GM18526 (cell line): Measurements from ENCODE around the gene UNC5B.

ENCODE experiments used
- POLR2A ChIP-seq: IDR thresholded peaks from 3 replicates; pipeline ENCODE4 v1.6.1; 2011; ENCODE audit not compliant: insufficient read length; ENCODE audit errors: extremely low read depth

The UNC5B gene

DNA sequence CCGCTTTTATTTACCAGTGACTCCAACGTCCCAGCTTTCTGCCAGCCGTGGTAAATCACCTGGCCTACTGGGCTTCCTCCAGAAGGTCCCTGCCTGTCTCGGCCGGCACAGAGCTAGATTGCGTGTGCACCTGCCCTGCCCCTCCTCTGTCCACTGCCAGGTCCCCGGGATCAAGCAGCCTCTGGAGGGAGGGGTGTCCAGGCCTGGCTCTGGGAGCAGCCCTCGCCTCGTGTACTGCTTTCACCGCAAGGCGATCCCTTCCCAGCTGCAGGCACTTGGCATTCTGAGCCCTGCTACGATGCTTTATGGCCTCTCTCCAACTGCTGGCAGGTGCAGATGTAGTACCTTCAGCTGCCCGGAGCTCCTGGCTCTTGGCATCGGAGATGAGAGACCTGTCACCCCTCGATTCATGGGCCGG is 114.1 kb downstream of the UNC5B start:
- no peak for TF ChIP-seq POLR2A

DNA sequence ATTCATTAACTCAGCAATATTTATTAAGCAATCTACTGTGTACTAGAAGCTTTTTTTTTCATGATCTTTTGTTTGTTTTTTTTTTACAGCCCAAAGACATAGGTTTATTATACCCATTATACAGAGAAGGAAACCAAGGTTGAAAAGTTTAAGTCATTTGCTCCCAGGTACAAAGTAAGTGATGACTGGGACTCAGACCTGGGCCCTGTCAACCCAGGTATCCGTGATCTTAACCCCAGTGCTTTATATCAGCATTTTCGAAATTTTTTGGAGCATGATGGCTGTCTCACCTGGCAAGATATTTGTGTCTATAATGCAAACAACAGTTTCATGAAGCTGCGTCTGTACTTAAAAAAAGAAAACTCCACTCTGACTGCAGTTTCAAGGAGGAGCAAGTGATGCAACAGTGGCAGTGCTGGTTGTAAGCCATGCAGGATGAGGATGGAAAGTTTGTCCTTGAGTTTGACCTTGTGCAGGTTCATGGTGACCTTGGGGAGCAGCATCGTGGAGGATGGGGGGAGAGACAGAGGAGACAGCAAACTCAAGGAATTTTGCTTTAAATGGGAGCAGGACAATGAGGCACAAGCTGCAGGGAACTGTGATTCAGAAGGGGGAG is 118.5 kb downstream of the UNC5B start:
- no peak for TF ChIP-seq POLR2A

DNA sequence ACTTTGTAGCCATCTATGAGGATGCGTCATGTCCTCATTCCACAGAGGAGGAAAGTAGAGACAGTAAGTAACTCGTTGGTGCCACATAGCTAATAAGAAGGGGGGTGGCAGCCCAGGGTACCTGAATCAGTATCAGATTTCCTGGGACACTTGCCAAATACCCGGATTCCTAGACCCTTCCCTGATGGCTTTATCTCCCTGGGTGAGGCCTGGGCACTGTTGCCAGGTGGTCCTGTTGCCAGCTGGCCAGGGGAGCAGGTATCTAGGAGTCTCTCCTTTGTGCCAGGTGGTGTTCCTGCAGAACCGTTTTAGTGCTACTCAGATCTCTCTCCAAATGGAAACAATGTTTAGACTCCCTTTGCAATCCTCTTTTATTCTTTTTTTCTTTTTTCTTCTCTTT is 119.4 kb downstream of the UNC5B start:
- no peak for TF ChIP-seq POLR2A

DNA sequence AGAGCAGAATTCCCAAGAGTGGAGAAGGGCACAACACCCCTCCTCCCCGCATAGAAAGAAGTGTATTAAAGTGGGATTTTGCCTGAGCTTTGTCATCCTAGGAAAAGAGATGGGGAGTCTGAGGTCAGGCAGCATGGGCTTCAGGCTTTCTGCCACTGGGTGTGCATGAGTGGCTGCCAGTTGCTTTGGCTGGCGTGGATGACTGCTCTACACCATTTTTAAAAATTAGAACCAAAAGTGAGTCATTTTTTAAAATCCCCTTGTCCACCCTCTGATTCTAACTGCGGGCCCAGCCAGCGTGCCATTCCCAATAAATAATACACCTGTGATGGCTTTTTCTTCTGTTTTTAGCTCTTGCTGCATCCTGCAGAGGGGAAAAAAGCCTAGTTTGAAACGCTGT is 120.1 kb downstream of the UNC5B start:
- TF ChIP-seq POLR2A: no peak

DNA sequence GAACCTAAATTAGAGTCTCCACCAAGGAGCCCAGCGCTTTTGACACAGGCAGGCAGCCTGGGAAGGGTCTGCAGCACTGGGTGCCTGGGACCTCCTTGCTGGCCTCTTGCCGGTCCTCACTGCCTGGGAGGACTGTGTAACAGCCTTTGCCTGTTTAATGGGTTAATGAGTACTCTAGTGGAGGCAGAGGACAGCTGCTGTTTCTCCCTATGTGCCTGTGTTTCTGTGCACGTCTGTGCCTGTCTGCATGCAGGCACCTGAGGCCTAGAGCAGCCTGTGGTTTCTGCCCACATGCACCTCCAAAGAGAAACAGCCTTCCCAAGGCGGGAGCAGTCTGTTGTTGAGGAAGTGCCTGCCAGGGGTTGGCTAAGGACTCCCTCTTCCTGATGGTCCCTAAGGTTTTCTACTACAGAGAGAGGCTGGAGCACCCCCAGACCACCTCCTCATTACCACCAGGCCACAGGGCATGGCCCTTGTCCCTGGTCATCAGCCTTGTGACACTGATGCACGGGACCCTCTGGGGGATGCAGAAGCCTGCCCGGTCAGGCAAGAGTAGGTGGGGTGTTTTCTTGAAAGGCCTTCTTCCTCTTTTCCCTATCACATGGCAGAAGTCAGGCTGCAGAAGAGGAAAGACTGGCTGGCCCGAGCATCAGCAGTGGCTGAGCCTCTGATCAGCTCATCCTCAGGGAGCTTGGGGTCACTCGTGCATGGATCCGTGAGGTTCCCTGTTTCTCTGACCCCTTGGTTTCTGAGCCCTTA is 120.9 kb downstream of the UNC5B start:
- no peak for TF ChIP-seq POLR2A

DNA sequence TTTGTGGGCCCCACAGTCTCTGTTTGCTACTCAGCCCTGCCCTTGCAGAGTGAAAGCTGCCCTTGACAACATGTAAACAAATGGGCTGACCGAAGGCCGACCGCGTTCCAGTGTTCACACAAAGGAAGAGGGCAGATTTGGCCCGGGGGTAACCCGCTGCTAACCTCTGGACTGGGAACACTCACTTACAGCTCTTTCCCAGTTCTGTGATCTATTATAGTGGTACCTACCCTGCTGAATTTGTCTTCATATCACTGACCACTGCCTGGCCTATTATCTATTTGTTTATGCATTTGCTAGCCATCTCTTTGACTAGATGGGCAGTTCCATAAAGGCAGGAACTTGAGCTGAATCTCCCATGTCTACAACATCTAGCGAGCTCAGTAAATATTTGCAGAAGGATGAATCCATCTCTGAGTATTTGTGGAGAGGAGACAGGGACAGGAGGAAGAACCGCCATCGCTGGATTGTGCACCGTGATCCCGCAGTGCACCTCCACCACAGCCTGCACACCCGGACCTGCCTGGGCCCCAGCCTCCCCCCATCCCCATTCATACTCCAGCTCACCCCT is 121.9 kb downstream of the UNC5B start:
- TF ChIP-seq POLR2A: no peak

DNA sequence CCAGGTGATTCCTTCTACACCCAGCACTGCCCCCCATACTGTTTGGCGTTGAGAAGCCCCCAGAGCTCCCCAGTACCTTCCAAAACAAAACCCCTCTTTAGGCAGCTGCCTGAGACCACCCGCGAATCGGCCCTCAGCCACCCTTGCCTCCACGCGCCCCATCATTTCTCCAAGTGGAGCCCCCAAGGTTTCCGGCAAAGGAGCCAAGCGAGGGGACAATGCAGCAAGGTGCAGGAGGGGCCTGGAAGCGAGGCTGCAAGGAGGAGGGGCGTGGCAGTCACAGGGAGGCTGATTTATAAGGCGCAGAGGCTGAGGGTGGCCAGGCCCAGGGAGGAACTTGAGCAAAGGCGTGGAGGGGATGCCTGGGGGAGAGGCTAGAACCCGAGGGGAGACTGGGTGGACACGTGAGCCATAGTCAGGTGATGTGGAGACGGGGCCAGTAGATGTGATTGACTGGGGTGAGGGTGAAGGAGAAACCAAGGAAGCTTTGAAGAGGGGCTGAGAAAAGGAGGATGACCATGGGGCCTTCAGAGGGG is 122.9 kb downstream of the UNC5B start:
- TF ChIP-seq POLR2A: no peak

DNA sequence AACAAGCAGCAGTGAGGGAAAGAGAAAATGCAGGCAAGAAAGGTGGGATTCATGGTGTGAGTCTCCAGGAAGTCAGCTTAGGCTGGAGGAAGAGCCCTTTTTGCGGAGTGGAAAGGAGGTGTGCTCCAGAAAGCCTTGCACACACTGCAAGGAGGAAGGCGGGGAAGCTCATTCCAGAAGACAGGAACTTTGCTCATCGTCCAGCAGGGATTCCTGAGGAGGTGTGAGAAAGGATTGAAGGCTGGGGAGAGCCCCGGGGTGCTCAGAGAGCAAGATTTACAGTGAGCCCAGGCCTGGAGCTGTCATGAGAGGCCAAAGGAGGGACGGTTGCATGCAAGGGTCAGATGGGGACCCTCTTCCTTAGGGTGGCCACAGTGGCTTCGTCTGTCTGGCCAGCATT is 124.3 kb downstream of the UNC5B start:
- TF ChIP-seq POLR2A: no peak

DNA sequence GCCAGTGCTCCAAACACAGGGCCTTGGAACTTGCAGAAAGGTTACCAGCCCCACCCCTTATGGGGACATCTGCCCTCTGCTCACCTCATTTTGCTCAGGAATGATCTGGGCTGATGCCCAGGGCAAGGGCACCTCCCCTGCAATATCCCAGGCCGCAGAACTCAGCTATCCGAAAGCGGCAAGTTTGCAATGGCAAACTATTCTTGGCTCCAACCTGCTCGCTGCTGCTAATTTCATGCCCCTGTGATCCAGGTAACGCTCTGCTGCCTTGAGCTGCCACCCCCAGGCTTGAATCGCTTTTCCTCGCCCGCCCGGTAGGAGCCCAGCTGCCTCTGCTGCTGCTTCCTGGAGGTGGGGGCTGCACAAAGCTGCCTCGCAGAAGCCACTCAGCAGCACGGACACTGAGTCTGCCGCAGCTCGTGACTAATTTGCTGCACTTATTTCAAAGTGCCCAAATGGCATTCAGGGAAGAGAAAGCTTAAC is 124.9 kb downstream of the UNC5B start:
- TF ChIP-seq POLR2A: no peak

DNA sequence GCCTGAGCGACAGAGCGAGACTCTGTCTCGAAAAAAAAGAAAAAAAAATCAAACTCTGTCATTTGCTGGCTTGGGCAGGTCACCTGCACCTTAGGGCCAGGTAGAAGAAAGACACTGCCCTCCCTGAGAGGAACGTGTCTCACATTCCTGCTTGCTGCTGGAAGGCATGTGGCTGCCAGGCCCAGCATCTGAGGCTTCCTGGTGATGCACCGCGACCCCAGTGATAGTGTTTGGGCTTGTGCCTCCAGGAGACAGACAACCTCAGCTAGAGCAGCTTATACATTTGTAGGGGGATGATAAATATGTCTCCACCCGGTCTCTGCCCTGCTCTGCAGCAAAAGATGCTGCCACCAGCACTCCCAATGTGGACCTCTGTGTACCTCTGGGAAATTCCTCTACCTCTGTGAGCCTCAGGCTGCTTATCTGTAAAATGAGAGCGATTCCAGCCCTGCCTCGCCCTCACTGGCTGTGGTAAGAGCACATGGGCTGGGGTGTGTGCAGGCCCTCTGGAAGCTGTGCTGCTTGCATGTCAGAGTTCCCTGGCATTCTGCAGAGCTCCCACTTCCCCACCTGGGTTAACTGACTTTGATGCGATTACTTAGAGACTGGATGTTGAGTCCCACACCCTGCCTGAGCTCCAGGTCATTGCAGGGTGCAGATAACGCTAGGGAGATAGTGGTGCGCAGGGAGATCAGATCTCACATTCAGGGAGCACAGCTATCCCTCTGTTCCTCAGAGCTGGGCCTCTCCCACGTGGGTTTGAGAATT is 126.5 kb downstream of the UNC5B start:
- TF ChIP-seq POLR2A: no peak

DNA sequence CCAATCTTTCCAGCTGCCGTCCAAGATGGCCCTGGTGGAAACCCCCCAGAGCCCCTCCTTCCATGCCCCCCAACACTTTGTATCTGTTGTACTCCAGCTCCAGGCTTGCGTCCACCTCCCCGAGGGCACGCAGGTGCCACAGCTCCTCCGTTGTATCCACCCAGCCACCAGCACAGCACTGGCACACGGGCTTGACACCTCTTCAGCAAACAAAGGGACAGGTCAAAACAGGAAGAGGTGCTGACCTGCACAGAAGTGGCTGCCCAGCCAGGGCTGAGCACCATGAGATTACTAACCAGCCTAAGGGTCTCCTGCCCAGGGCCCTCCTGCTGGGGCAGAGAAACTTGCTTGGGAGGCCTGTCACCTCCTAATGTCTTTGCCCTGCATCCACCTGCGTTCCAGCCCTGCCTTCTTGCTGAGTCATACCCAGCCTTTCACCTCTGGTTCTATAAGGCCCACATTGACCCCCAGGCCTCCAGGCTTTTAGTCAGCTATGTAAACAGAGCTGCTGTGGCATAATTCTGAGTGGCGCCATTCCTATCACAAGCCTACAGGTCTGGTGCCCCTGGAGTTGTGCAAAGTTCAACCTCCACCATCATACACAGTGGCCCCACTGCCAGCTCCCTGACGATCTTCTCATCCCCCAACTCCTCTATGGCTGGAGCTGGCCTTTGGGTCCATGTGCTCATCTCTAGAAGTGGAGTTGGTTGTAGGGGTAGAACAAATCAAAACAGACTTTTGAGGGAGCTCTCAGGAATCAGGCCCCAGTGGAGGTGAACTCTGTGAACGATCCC is 127.6 kb downstream of the UNC5B start:
- no peak for TF ChIP-seq POLR2A

DNA sequence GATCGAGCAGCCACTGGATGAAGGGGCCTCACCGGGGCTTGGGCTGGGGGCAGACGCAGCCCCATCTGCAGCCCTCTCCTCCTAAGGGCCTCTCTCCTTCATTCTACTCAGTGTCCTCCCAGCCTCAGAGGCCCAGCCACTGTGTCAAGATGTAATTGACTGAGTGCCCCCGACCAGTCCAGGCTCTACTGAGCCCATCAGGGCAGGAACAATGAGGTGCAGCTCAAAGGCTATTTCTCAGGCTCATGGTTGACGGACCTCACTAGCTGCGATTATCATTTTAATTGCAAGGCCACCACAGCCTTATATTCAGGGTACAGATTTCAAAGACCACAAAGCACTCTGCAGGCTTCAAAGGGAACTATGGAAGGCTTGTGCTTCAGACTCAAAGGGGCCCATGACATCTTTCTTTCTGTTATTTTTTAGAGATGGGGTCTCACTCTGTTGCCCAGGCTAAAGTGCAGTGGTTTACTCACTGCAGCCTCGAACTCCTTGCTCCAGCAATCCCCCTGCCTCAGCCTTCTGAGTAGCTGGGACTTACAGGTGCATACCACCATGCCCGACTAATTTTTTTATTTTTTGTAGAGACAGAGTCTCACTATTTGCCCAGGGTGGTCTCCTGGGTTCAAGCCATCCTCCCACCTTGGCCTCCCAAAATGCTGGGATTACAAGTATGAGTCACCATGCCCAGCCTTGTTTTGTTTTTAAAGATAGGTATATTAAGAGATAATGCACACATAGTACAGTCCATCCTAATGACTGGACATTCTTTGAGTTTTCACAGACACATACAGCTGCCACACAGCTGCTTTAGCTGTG is 130.4 kb downstream of the UNC5B start:
- no peak for TF ChIP-seq POLR2A

DNA sequence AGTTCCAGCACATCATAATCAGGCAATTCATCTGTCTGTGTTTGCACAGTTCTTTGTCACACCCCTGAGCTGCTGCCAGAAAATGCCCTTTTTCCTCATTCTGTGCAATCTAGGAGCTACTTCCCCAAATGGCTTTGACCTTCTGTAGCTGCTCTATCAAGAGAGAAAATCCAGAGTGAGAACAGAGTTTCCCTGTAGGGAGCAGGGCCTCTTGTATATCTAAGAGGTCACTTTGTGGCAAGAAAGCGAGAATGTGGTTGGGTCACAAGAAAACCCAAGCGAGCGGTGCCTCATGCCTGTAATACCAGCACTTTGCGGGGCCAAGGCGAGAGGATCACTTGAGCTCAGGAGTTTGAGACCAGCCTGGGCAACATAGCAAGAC is 131.0 kb downstream of the UNC5B start:
- TF ChIP-seq POLR2A: no peak

DNA sequence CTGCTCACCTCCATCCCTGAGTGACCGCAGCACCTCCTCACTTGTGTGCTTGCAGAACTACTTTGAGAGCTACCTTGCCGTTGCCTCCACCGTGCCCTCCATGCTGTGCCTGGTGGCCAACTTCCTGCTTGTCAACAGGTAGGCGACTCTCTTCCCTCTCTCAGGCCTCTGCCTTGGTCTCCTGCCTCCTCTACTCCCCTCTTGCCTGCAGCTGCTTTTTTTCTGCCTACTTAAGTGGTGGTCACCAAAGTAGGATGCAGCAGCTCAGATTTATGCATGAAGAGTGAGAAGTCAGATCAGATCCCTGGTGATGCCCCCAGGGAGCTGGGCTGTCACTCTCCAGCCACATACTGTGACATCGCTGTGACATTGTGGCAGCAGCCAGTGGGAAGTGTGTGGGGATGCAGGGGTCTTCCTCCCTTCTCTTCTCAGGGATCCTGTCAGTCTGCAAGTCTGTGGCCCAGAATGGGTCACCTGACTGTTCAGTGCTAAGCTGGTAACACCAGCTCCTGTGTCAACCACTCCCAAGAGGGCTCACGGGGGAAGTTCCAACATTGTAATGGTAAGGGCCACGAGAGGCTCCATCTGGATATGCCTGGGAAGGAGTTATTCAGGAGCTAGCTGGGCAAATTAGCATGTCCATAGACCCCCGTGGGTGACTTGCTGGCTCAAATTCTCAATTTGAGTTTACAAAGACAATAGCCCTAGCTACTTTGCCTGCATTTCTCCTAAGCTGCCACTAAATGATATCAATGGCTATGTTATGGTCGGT is 132.0 kb downstream of the UNC5B start:
- TF ChIP-seq POLR2A: no peak
